ENCODE measurements around the gene GZMM. TPM values are rescaled to one million over a fixed set of nuclear protein-coding genes. Genes with fewer than 3 reads are reported as not detected.

Gene GZMM
- total and polyA plus RNA-seq, 2 of the 13 experiments (the other 11 are each of a cell fraction or from before 2014, with no cell fraction given): 0.07 TPM; not detected in 1

DNA sequence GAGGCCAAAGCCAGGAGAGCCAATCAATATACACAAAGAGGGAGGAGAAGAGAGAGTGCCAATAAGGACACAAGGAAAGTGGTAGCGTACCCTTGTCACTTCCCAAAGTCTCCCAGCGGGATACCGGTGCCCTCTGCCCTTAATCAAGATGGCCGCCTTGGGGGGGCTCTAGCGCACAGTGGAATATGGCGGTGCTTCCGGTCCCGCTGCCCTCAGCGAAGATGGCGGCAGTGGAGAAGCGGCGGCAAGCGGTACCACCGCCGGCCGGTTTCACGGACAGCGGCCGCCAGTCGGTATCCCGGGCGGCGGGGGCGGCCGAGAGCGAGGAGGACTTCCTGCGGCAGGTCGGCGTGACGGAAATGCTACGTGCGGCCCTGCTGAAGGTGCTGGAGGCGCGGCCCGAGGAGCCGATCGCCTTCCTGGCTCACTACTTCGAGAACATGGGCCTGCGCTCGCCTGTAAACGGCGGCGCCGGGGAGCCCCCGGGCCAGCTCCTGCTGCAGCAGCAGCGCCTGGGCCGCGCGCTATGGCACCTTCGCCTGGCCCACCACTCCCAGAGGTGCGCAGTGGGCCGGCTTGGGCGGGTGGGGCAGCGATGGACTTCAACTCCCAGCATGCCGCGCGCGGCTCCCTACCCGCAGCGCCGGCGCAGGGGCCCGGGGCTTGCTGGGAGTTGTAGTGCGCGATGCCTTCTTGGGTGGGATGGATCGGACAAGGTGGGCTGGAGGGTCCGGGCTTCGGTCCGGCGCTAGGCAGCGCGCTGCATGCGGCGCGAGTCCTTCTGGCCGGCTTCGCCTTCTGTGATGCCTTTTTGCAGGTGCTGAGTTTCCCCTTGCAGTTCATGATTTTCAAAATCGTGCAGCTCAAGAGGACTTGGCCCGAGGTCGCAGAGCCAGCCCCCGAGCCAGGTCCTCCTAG lies 36.3 kb upstream of the GZMM start, which contains the start of gene TPGS1 (continued):
- no peak for TF ChIP-seq ZNF281 (CRISPR knock-in tag; IDR thresholded peaks at IDR 0.05; ENCODE audit: borderline replicate concordance)
- TF ChIP-seq SNAI1 (CRISPR knock-in tag; IDR thresholded peaks at IDR 0.05; ENCODE audit: borderline replicate concordance): peak; percentile 79; the same call in 1 of the 2 replicates
- no peak for TF ChIP-seq NKX3-1 (CRISPR knock-in tag; IDR thresholded peaks at IDR 0.05)
- TF ChIP-seq ZBTB42 (CRISPR knock-in tag; IDR thresholded peaks at IDR 0.05): no peak
- peak; percentile 32; the same call in 1 of the 2 replicates for TF ChIP-seq ZNF264 (CRISPR knock-in tag; IDR thresholded peaks at IDR 0.05)
- TF ChIP-seq ZNF891 (CRISPR knock-in tag; IDR thresholded peaks at IDR 0.05): no peak
- 0 out of 2 replicates have a peak, but pooled peaks have one; percentile 45 for TF ChIP-seq MED13 (CRISPR knock-in tag; IDR thresholded peaks at IDR 0.05)
- no peak for TF ChIP-seq ZIK1 (CRISPR knock-in tag; IDR thresholded peaks at IDR 0.05; ENCODE audit: borderline replicate concordance, low read depth)
- peak; percentile 95 for TF ChIP-seq PHF8 (CRISPR knock-in tag; IDR thresholded peaks at IDR 0.05)
- TF ChIP-seq ZNF33B (CRISPR knock-in tag; IDR thresholded peaks at IDR 0.05): 0 out of 2 replicates have a peak, but pooled peaks have one; percentile 50
- peak; percentile 16; the same call in 1 of the 3 replicates for TF ChIP-seq MXI1 (IDR thresholded peaks at IDR 0.05; ENCODE audit: borderline replicate concordance, low read depth, low read length)
- TF ChIP-seq ZSCAN20 (CRISPR knock-in tag; IDR thresholded peaks at IDR 0.05; ENCODE audit: borderline replicate concordance): peak; percentile 73; the same call in 1 of the 2 replicates
- no peak for TF ChIP-seq ZNF558 (CRISPR knock-in tag; IDR thresholded peaks at IDR 0.05; ENCODE audit: borderline replicate concordance)
- TF ChIP-seq ZNF101 (CRISPR knock-in tag; IDR thresholded peaks at IDR 0.05; ENCODE audit: borderline replicate concordance, low read depth): no peak
- peak; percentile 75 for TF ChIP-seq SALL1 (CRISPR knock-in tag; IDR thresholded peaks at IDR 0.05)
- TF ChIP-seq ESRRA (CRISPR knock-in tag; IDR thresholded peaks at IDR 0.05; ENCODE audit: low read depth): no peak
- TF ChIP-seq ZNF430 (CRISPR knock-in tag; IDR thresholded peaks at IDR 0.05): no peak
- no peak for TF ChIP-seq MBD4 (IDR thresholded peaks at IDR 0.05; ENCODE audit: borderline replicate concordance, low read length)
- TF ChIP-seq ARNT2 (CRISPR knock-in tag; IDR thresholded peaks at IDR 0.05; ENCODE audit: low read depth): peak; percentile 80
- no peak for TF ChIP-seq ZBTB8A (CRISPR knock-in tag; IDR thresholded peaks at IDR 0.05; ENCODE audit: borderline replicate concordance, low read depth)
- peak; percentile 69 for TF ChIP-seq FOXK2 (IDR thresholded peaks at IDR 0.05)
- TF ChIP-seq ZNF670 (CRISPR knock-in tag; IDR thresholded peaks at IDR 0.05; ENCODE audit: borderline replicate concordance): peak; percentile 33; the same call in 1 of the 2 replicates
- TF ChIP-seq GATAD1 (CRISPR knock-in tag; IDR thresholded peaks at IDR 0.05): peak; percentile 92
- TF ChIP-seq RXRA (CRISPR knock-in tag; IDR thresholded peaks at IDR 0.05): peak; percentile 42; the same call in 1 of the 2 replicates
- TF ChIP-seq RELA (CRISPR knock-in tag; IDR thresholded peaks at IDR 0.05): no peak
- TF ChIP-seq HMGA1 (CRISPR knock-in tag; conservative IDR thresholded peaks at IDR 0.05): no peak
- peak; percentile 67 for TF ChIP-seq RFX5 (IDR thresholded peaks at IDR 0.05; ENCODE audit: low read depth, low read length)

Measured in HepG2 (cell line).